Measurements from ENCODE around the gene MVB12B.

- TF ChIP-seq SP1 (IDR thresholded peaks at IDR 0.05) (no peak), SP1 (CRISPR knock-in tag; IDR thresholded peaks at IDR 0.05) (no peak), RAD21 (CRISPR knock-in tag; IDR thresholded peaks at IDR 0.05) (no peak), AFF4 (CRISPR knock-in tag; IDR thresholded peaks at IDR 0.05) (no peak), ZNF780A (CRISPR knock-in tag; IDR thresholded peaks at IDR 0.05) (no peak), MTF1 (CRISPR knock-in tag; IDR thresholded peaks at IDR 0.05) (no peak), MTA1 (CRISPR knock-in tag; IDR thresholded peaks at IDR 0.05; ENCODE audit: borderline replicate concordance) (no peak), ZNF33A (CRISPR knock-in tag; IDR thresholded peaks at IDR 0.05; ENCODE audit: borderline replicate concordance) (no peak), HOXA3 (CRISPR knock-in tag; IDR thresholded peaks at IDR 0.05) (no peak), PBX2 (CRISPR knock-in tag; IDR thresholded peaks at IDR 0.05) (no peak)
- TF ChIP-seq, protein P1, sequence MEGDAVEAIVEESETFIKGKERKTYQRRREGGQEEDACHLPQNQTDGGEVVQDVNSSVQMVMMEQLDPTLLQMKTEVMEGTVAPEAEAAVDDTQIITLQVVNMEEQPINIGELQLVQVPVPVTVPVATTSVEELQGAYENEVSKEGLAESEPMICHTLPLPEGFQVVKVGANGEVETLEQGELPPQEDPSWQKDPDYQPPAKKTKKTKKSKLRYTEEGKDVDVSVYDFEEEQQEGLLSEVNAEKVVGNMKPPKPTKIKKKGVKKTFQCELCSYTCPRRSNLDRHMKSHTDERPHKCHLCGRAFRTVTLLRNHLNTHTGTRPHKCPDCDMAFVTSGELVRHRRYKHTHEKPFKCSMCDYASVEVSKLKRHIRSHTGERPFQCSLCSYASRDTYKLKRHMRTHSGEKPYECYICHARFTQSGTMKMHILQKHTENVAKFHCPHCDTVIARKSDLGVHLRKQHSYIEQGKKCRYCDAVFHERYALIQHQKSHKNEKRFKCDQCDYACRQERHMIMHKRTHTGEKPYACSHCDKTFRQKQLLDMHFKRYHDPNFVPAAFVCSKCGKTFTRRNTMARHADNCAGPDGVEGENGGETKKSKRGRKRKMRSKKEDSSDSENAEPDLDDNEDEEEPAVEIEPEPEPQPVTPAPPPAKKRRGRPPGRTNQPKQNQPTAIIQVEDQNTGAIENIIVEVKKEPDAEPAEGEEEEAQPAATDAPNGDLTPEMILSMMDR (CRISPR knock-in tag; IDR thresholded peaks at IDR 0.05): no peak
- TF ChIP-seq, protein P2, sequence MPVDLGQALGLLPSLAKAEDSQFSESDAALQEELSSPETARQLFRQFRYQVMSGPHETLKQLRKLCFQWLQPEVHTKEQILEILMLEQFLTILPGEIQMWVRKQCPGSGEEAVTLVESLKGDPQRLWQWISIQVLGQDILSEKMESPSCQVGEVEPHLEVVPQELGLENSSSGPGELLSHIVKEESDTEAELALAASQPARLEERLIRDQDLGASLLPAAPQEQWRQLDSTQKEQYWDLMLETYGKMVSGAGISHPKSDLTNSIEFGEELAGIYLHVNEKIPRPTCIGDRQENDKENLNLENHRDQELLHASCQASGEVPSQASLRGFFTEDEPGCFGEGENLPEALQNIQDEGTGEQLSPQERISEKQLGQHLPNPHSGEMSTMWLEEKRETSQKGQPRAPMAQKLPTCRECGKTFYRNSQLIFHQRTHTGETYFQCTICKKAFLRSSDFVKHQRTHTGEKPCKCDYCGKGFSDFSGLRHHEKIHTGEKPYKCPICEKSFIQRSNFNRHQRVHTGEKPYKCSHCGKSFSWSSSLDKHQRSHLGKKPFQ (CRISPR knock-in tag; IDR thresholded peaks at IDR 0.05; ENCODE audit: insufficient replicate concordance): no peak
Observed at GRCh38 chr9:126456441-126457174, 130.0 kb downstream of the MVB12B start.
